ENCODE results near the gene NTM.

Gene NTM

GRCh38 chr11:131373756-131374155 is 3.3 kb downstream of the NTM start:
- TF ChIP-seq ZFX (IDR thresholded peaks at IDR 0.05), result no peak
- no peak for TF ChIP-seq CTCF (conservative IDR thresholded peaks at IDR 0.05)
- H3K27ac ChIP-seq, result no peak overlapping the region

- no peak for TF ChIP-seq ZFX (IDR thresholded peaks at IDR 0.05)
- TF ChIP-seq CTCF (conservative IDR thresholded peaks at IDR 0.05), result no peak
- no peak overlapping the region for H3K27ac ChIP-seq
These were observed 5.0 kb downstream of the NTM start for GRCh38 chr11:131375421-131375820.

GRCh38 chr11:131375915-131376314 is 5.5 kb downstream of the NTM start:
- H3K27ac ChIP-seq, result no peak overlapping the region
- TF ChIP-seq CTCF (conservative IDR thresholded peaks at IDR 0.05) (no peak), ZFX (IDR thresholded peaks at IDR 0.05) (no peak)

GRCh38 chr11:131378931-131379330 is 8.5 kb downstream of the NTM start:
- no peak overlapping the region for H3K27ac ChIP-seq
- TF ChIP-seq CTCF (conservative IDR thresholded peaks at IDR 0.05) (no peak), ZFX (IDR thresholded peaks at IDR 0.05) (no peak)

- no peak for TF ChIP-seq CTCF (conservative IDR thresholded peaks at IDR 0.05)
These were observed 15.5 kb downstream of the NTM start for GRCh38 chr11:131385763-131386390.

GRCh38 chr11:131386408-131386807 is 16.0 kb downstream of the NTM start:
- TF ChIP-seq ZFX (IDR thresholded peaks at IDR 0.05), result no peak
- TF ChIP-seq CTCF (conservative IDR thresholded peaks at IDR 0.05), result no peak
- H3K27ac ChIP-seq, result no peak overlapping the region

More at GRCh38 chr11:131385763-131386390, 15.5 kb downstream of the NTM start:
- no peak overlapping the region for H3K27ac ChIP-seq

- TF ChIP-seq ZFX (IDR thresholded peaks at IDR 0.05), result no peak
- H3K27ac ChIP-seq, result no peak overlapping the region
These were observed 17.6 kb downstream of the NTM start for GRCh38 chr11:131388030-131388429.

GRCh38 chr11:131389582-131389981 is 19.2 kb downstream of the NTM start:
- H3K27ac ChIP-seq, result no peak overlapping the region
- TF ChIP-seq CTCF (conservative IDR thresholded peaks at IDR 0.05) (no peak), ZFX (IDR thresholded peaks at IDR 0.05) (no peak)

Data from C4-2B (cell line).